NT2/D1 (cell line): Measurements from ENCODE around the gene STK25.
"Not testable (repeated sequence)": the region's sequence is repeated elsewhere in the genome, so short reads cannot be mapped to it uniquely, and the experiment has no call there.

Experiments used
- DNase-seq: peaks from one replicate; pipeline ENCODE4 v3.0.0-alpha.2; 2011; ENCODE audit warnings: low read depth, low spot score
- H3K27me3 ChIP-seq: 2 replicates; pipeline ENCODE4 v1.6.0; 2011; ENCODE audit warnings: mild to moderate bottlenecking; ENCODE audit not compliant: insufficient read length, insufficient read depth
- H3K36me3 ChIP-seq: 2 replicates; pipeline ENCODE4 v1.6.1; 2011; ENCODE audit warnings: mild to moderate bottlenecking, low read length, mixed read lengths; ENCODE audit not compliant: insufficient read depth, insufficient read length
- H3K4me1 ChIP-seq: 2 replicates; pipeline ENCODE4 v1.5.1; 2011; ENCODE audit not compliant: insufficient read depth, insufficient read length
- H3K4me3 ChIP-seq: 2 replicates; pipeline ENCODE4 v1.5.1; 2011; ENCODE audit warnings: low read depth; ENCODE audit not compliant: insufficient read length
- H3K9ac ChIP-seq: 2 replicates; pipeline ENCODE4 v1.6.0; 2011; ENCODE audit warnings: low read depth; ENCODE audit not compliant: insufficient read length
- H3K9me3 ChIP-seq: 2 replicates; pipeline ENCODE4 v1.5.1; 2011; ENCODE audit warnings: mild to moderate bottlenecking, low read length; ENCODE audit not compliant: insufficient read depth
- SUZ12 ChIP-seq: IDR thresholded peaks from 2 replicates; pipeline ENCODE4 v1.6.1; 2011; ENCODE audit not compliant: insufficient read length, insufficient read depth; ENCODE audit errors: extremely low read depth
- YY1 ChIP-seq: IDR thresholded peaks from 2 replicates; pipeline ENCODE4 v1.6.1; 2011; ENCODE audit not compliant: insufficient read length, insufficient read depth
- ZNF274 ChIP-seq: IDR thresholded peaks from 2 replicates; pipeline ENCODE4 v1.6.1; 2011; ENCODE audit warnings: mild to moderate bottlenecking, low read depth, low read length

Gene STK25

DNA sequence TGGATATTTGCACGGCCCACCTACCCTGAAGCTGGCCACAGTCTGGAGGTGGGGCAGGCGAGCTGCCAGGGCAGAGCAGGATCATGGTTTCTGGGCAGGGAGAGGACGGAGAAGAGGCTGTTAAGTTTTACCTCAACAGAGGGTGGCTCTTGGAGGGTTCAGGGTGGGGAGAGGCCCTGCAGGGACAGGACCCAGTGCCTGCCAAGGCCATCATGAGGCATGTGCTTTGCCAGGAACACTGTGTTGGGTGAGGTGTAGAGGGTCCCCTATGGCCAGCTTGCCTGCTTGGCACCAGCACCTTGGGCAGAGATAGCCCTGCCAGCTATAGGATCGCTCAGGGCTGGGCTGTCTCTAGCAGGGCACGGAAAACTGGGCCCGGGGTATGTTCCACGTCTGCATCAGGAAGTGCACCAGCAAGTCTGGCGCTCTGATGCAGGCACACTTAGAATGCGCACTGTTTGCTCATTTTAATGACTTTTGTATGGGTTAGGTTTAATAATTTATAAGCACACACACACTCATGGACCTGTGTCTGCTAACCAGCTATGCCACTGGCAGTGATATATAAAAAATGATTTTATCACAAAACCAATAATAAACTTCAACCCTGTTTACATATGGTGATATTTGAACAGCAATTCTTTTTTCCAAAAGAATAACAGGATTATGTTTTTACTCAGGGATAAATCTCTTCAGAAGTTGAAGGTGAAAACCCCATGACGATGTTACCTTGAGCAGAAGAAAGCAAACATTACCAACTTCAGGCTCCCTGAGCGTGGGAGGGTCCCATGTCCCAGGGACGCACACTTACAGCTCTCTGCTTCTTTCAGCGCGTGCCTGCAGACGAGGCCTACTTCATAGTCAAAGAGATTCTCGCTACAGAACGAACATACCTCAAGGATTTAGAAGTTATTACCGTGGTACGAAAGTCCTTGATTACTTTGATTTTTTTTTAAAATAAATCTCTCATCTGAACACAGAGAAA, 46.4 kb downstream of the STK25 start:
- Histone ChIP-seq H3K9me3 (no peaks in the 10 kb centered on the region), H3K4me1 (peaks cover 4% of the 10 kb centered on the region), H3K27me3 (no peaks in the 10 kb centered on the region), H3K4me3 (no peak overlapping the region), H3K9ac (no peak overlapping the region), H3K36me3 (no peaks in the 10 kb centered on the region)
- TF ChIP-seq ZNF274 (no peak), YY1 (no peak), SUZ12 (no peak)
- no peak for DNase-seq

DNA sequence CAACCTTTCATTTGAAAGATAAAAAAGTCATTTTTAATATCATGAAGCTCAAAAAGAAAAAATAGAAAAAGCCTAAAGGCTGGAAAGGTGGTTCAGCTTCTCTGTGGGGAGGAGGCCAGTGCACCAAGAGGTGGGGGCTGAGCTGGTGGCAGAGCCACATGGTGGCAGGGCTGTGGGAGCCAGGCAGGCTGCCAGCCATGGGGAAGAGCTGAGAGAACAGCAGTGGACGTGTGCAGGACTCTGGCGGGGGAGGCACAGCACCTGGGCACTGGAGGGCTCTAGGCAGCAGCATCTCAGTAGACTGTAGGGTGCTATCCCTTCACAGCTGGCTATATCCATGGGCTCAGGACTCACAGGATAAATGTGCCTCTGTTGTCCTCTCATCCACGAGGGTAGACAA, 47.8 kb downstream of the STK25 start:
- DNase-seq = no peak
- Histone ChIP-seq H3K36me3 (no peaks in the 10 kb centered on the region), H3K4me1 (peaks cover 3% of the 10 kb centered on the region), H3K9me3 (no peaks in the 10 kb centered on the region), H3K4me3 (no peak overlapping the region), H3K27me3 (no peaks in the 10 kb centered on the region), H3K9ac (no peak overlapping the region)
- no peak for TF ChIP-seq SUZ12
- TF ChIP-seq YY1 = no peak
- no peak for TF ChIP-seq ZNF274

DNA sequence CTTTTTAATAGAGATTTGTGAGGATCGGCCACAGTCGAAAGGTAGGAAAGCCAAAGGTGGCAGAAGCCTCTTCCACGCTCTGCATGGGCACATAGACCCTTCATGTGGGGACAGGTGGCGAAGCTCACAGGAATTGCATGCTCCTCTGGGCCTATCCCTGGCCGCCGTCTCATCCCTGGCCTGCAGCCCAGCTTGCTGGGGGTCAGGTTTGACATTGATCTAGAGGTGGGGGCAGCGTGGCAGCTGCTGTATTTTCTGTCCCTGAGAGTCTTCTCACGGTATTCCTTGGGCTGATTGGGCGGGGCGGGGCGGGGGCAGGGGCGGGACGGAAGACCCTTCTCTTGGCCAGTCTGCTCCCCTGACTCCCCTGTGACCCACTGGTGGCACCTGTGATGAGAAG, 48.9 kb downstream of the STK25 start:
- TF ChIP-seq ZNF274 = no peak
- no peak for TF ChIP-seq YY1
- no peak for TF ChIP-seq SUZ12
- Histone ChIP-seq H3K9ac (no peak overlapping the region), H3K9me3 (no peaks in the 10 kb centered on the region), H3K4me1 (peaks cover 2% of the 10 kb centered on the region), H3K4me3 (no peak overlapping the region), H3K36me3 (no peaks in the 10 kb centered on the region), H3K27me3 (no peaks in the 10 kb centered on the region)
- no peak for DNase-seq

DNA sequence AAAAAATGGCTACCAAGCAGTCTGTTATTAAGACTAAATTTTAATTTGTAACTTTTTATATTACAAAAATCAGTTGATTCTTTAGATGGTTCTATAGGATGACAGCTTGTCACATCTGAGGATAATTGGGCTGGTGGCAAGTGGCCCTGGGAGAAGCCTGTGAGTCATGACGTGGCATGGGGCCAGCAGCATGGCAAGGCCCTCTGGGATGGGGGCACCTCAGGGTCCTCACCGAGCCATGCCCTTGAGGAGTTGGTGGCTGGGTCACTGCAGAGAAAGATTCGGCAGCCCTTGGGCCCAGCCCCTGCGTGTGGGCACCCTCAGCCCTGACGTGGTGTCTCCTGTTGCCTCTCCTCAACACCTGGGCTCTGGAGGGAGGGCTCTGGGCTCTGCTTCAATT, 49.7 kb downstream of the STK25 start:
- DNase-seq = no peak
- TF ChIP-seq ZNF274 (no peak), SUZ12 (no peak), YY1 (no peak)

DNA sequence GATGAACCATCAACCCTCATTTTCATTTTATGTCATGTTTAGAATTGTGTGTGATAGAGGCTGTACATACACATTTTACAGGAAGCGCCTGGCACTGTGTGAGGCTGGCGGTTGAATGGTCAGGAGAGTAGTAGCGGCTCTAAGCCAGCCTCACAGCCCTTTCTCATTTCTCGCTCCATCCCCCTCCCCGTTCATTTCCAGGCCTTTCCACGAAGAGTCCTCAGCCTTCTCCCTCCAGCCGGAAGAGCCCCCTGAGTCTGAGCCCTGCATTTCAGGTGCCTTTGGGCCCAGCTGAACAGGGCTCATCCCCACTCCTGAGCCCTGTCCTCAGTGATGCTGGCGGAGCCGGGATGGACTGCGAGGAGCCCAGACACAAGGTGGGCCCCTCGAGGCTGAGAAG, 51.8 kb downstream of the STK25 start:
- DNase-seq = no peak
- Histone ChIP-seq H3K27me3 (no peaks in the 10 kb centered on the region), H3K4me1 (peaks cover 2% of the 10 kb centered on the region), H3K9ac (no peak overlapping the region), H3K4me3 (no peak overlapping the region), H3K9me3 (no peaks in the 10 kb centered on the region), H3K36me3 (no peaks in the 10 kb centered on the region)
- TF ChIP-seq SUZ12 (no peak), ZNF274 (no peak), YY1 (no peak)

More for the DNA sequence above, 49.7 kb downstream of the STK25 start:
- Histone ChIP-seq H3K27me3 (no peaks in the 10 kb centered on the region), H3K9me3 (no peaks in the 10 kb centered on the region), H3K4me1 (peaks cover 2% of the 10 kb centered on the region), H3K4me3 (no peak overlapping the region), H3K36me3 (no peaks in the 10 kb centered on the region), H3K9ac (no peak overlapping the region)

DNA sequence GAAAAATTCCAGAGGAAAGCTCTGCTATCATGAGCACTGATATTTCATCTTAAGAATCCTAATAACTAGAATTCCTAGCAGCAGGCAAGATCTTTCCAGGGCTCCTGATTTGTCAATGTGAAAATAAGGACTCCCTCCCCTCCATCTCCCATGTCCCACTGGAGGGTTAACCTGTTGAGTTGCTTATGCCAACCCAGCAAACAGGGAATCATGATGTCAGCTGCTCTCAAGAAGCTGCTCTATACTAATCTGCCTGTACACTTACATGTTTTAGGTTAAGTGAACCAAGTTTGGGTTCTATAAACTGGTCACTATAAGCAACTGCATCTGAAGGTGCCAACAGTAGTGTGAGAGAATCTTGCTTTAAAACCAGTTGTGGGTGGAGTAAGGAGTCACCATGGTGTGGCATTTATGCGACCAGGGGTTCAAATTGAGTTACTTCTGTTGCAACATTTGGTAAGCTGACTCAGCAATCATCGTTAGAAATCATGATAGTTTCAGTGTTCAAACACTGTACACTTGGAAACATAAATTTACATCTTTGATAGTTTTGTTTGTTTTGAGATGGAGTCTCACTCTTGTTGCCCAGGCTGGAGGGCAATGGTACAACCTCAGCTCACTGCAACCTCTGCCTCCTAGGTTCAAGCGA, 53.4 kb downstream of the STK25 start:
- DNase-seq = no peak
- no peak overlapping the region for H3K9ac ChIP-seq
- no peak overlapping the region for H3K4me3 ChIP-seq
- H3K27me3 ChIP-seq = no peaks in the 10 kb centered on the region
- TF ChIP-seq ZNF274 (no peak), SUZ12 (no peak), YY1 (no peak)
- H3K36me3 ChIP-seq = peaks cover 2% of the 10 kb centered on the region
- H3K9me3 ChIP-seq = no peaks in the 10 kb centered on the region
- H3K4me1 ChIP-seq = peaks cover 2% of the 10 kb centered on the region

DNA sequence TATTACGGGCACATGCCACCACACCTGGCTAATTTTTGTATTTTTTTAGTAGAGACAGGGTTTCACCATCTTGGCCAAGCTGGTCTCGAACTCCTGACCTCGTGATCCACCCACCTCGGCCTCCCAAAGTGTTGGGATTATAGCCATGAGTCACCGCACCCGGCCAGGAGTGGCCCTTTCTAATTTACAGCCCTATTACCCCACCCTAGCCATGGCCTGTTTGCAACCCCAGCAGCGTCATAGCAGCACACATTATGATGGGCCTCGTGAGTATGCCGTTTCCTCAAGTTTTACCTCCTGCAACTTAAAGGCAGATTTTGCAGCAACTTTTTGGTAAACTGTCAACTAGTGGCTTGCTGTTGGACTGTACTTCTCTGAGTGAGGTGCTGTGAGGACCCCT, 54.5 kb downstream of the STK25 start:
- H3K9ac ChIP-seq, H3K27me3 ChIP-seq, DNase-seq, H3K36me3 ChIP-seq, H3K9me3 ChIP-seq, H3K4me1 ChIP-seq, H3K4me3 ChIP-seq: not testable (repeated sequence)
